ENCODE data around the gene UBL4A. TPM values are rescaled to one million over a fixed set of nuclear protein-coding genes. Genes with fewer than 3 reads are reported as not detected.

The UBL4A gene
- total RNA-seq, 4 donors from 2014 or later = 32.9 to 63.4 (median 41.3) TPM

DNA sequence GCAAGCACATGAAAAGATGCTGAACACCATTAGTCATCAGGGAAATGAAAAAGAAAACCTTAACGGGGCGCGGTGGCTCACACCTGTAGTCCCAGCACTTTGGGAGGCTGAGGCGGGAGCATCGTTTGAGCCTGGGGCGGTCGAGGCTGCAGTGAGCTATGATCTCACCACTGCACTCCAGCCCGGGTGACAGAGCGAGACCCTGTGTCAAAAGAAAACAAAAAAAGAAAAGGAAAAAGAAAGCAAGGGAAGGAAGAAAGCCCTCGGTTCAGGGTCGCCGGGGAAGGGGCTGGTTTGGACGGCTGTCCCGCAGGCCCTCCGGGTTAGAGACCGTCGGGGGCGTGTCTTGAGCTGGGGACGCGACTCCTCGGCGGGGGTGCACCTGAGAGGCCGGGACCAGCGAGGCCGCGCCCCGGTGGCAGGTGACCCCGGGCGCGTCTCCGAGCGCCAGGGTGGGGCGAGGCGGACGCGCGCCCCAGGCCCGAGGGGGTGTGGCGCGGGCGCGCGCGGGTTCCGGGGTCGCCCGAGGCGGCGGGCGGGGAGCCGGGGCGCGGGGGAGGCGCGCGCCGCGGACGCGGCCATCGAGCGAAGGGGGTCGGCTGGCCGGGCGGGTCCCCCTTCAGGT, 28.8 kb downstream of the UBL4A start:
- TF ChIP-seq, protein P1, sequence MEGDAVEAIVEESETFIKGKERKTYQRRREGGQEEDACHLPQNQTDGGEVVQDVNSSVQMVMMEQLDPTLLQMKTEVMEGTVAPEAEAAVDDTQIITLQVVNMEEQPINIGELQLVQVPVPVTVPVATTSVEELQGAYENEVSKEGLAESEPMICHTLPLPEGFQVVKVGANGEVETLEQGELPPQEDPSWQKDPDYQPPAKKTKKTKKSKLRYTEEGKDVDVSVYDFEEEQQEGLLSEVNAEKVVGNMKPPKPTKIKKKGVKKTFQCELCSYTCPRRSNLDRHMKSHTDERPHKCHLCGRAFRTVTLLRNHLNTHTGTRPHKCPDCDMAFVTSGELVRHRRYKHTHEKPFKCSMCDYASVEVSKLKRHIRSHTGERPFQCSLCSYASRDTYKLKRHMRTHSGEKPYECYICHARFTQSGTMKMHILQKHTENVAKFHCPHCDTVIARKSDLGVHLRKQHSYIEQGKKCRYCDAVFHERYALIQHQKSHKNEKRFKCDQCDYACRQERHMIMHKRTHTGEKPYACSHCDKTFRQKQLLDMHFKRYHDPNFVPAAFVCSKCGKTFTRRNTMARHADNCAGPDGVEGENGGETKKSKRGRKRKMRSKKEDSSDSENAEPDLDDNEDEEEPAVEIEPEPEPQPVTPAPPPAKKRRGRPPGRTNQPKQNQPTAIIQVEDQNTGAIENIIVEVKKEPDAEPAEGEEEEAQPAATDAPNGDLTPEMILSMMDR (IDR thresholded peaks at IDR 0.05) = no peak
- TF ChIP-seq POLR2A (IDR thresholded peaks at IDR 0.05) = no peak
- intact Hi-C loops (cut with DNase I) = no loop called here
- peak overlapping the region in 1 of 3 donors; percentile 23 for H3K4me3 ChIP-seq (replicated peaks in 1 of 3)
- H3K36me3 ChIP-seq = no peaks in the 10 kb centered on the region
- H3K27me3 ChIP-seq = no peaks in the 10 kb centered on the region
- H3K27ac ChIP-seq = no peak overlapping the region
- peaks cover 0 to 6% of the 10 kb centered on the region in 2 donors for H3K4me1 ChIP-seq
- DNase-seq = peak; percentile 63 to 67
- H3K9me3 ChIP-seq = no peaks in the 10 kb centered on the region
- 9 to 27% methylated on average over 14 to 35 of the region's 65 CpGs for WGBS, 2 donors

DNA sequence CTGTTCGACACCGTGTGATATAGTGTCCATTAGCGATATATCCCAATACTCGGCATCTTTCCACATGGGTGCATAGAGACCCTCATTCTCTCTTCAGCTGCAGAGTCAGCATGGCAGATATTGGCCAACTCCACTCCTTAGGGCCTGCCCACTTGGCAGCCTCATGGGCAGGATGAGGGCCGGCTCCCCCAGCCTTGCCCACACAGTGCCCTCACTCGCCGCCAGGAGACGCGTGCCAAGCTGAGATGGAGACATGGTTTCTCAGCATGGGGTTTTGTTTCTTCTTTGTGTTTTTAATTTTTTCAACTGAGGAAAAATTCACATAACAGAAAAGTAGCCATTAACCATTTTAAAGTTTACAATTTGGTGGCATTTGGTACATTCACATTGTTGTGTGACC, 33.6 kb downstream of the UBL4A start:
- H3K4me1 ChIP-seq = no peaks in the 10 kb centered on the region
- no peaks in the 10 kb centered on the region for H3K27me3 ChIP-seq
- WGBS, 2 donors = 91 to 95% methylated on average over 9 of the region's 9 CpGs
- DNase-seq = no peak
- H3K4me3 ChIP-seq (replicated peaks in 1 of 3) = no peak overlapping the region
- H3K9me3 ChIP-seq = no peaks in the 10 kb centered on the region
- peaks cover 7 to 8% of the 10 kb centered on the region in 2 donors for H3K36me3 ChIP-seq
- no peak overlapping the region for H3K27ac ChIP-seq
- intact Hi-C loops (cut with DNase I) = no loop called here
- no peak for TF ChIP-seq POLR2A (IDR thresholded peaks at IDR 0.05)
- TF ChIP-seq, protein P1 (IDR thresholded peaks at IDR 0.05) = no peak

DNA sequence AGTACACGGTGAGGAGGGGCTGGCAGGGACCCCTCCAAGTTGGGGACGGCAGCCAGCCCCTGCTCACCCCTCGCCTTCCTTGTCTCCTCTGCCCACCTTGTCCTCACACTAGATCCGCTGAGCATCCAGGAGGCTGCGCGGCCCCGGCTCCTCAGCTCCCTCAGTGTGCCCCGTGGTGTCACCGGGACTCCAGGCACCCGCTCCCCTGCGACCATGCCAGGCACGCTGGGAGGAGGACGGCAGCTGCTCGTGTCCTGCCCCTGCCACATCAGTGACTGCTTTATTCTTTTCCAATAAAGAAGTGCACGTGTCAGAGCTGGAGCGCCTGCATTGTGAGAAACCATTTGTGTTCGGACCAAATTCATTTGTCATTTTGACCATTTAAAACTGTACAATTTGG, 36.1 kb downstream of the UBL4A start:
- intact Hi-C loops (cut with DNase I) = no loop called here
- DNase-seq = no peak
- H3K36me3 ChIP-seq = peaks cover 7 to 8% of the 10 kb centered on the region in 2 donors
- H3K27me3 ChIP-seq = no peaks in the 10 kb centered on the region
- H3K4me3 ChIP-seq (replicated peaks in 1 of 3) = no peak overlapping the region
- no peak overlapping the region for H3K27ac ChIP-seq
- WGBS, 2 donors = 86 to 99% methylated on average over 5 to 11 of the region's 17 CpGs
- no peaks in the 10 kb centered on the region for H3K9me3 ChIP-seq
- TF ChIP-seq, protein P1 (IDR thresholded peaks at IDR 0.05) = no peak
- no peak for TF ChIP-seq POLR2A (IDR thresholded peaks at IDR 0.05)
- peaks cover under 1 to 4% of the 10 kb centered on the region in 2 donors for H3K4me1 ChIP-seq

DNA sequence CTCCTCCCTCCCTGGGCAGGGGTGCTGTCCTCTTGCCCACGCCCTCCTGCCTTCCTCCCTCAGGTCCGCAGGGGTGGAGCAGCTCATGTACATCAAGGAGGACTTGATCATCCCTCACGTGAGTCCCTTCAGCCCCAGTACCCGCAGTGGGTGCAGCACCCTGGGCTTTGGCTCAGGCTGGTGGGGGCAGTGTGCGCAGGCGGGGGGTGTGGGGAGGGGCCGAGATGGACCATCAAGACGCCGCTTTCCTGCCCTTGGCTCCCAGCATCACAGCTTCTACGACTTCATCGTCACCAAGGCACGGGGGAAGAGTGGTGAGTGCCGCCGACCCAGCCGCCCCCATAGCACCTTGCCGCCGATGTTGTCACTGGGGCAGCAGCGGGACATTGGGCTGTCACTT, 36.8 kb downstream of the UBL4A start:
- 99% methylated on average over 17 of the region's 18 CpGs; no CpG with 5 or more reads in 1 of the 2 donors for WGBS, 2 donors
- Histone ChIP-seq H3K36me3 (peaks cover 7 to 8% of the 10 kb centered on the region in 2 donors), H3K9me3 (no peaks in the 10 kb centered on the region), H3K4me3 (replicated peaks in 1 of 3) (no peak overlapping the region), H3K27ac (no peak overlapping the region), H3K27me3 (no peaks in the 10 kb centered on the region), H3K4me1 (peaks cover 7 to 10% of the 10 kb centered on the region in 2 donors)
- TF ChIP-seq, protein P1 (IDR thresholded peaks at IDR 0.05) = no peak
- TF ChIP-seq POLR2A (IDR thresholded peaks at IDR 0.05) = no peak
- DNase-seq = no peak
- intact Hi-C loops (cut with DNase I) = no loop called here

DNA sequence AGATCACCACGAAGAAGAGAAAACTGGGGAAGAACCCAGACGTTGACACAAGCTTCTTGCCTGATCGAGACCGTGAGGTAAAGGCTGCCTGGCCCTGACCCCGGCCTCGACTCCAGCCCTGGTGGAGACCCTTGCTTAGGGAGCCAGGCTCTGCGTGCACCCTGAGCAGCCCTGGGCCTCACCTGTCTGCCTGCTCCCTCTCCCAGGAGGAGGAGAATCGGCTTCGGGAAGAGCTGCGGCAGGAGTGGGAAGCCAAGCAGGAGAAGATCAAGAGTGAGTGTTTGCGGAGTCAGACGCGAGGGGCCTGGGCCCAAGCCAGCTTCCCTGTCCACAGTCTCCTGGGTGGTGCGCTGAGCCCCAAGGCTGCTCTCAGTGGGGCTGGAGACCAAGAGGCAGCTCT, 37.9 kb downstream of the UBL4A start:
- Histone ChIP-seq H3K27me3 (no peaks in the 10 kb centered on the region), H3K36me3 (peaks cover 7 to 8% of the 10 kb centered on the region in 2 donors), H3K4me1 (peaks cover 10 to 13% of the 10 kb centered on the region in 2 donors), H3K27ac (no peak overlapping the region), H3K4me3 (replicated peaks in 1 of 3) (no peak overlapping the region), H3K9me3 (no peaks in the 10 kb centered on the region)
- TF ChIP-seq, protein P1 (IDR thresholded peaks at IDR 0.05) = no peak
- TF ChIP-seq POLR2A (IDR thresholded peaks at IDR 0.05) = no peak
- no peak for DNase-seq
- intact Hi-C loops (cut with DNase I) = no loop called here
- WGBS, 2 donors = 75 to 84% methylated on average over 2 to 4 of the region's 14 CpGs

Measured in thyroid gland (tissue), 4 donors.